GM12872 (cell line): ENCODE measurements around the gene PLB1.

ENCODE experiments used
- CTCF ChIP-seq: IDR thresholded peaks from 3 replicates; pipeline ENCODE4 v1.5.1; 2011; ENCODE audit warnings: low read depth, mild to moderate bottlenecking, low read length, moderate library complexity; ENCODE audit not compliant: insufficient read depth

The PLB1 gene

GRCh38 chr2:28662468-28663181 lies 166.8 kb downstream of the PLB1 start:
- TF ChIP-seq CTCF: no peak

GRCh38 chr2:28663359-28663758 lies 167.5 kb downstream of the PLB1 start:
- TF ChIP-seq CTCF: no peak

GRCh38 chr2:28664120-28664842 lies 168.4 kb downstream of the PLB1 start:
- TF ChIP-seq CTCF: no peak

- no peak for TF ChIP-seq CTCF
These were observed 169.3 kb downstream of the PLB1 start for GRCh38 chr2:28665041-28665704.

- TF ChIP-seq CTCF: no peak
These were observed 170.8 kb downstream of the PLB1 start for GRCh38 chr2:28666496-28667184.

- no peak for TF ChIP-seq CTCF
These were observed 171.4 kb downstream of the PLB1 start for GRCh38 chr2:28667261-28667660.
